Panc1 (cell line): ENCODE data around the gene AGBL4. TPM values are rescaled to one million over a fixed set of nuclear protein-coding genes. Genes with fewer than 3 reads are reported as not detected.

Experiments
- ATAC-seq: fragments of 200-7000 bp; cut with Tn5 transposase; 2 replicates; pipeline ENCODE4 v1.9.1; 2020; ENCODE audit warnings: mild to moderate bottlenecking, moderate library complexity
- BruUV-seq: library from RNA; stranded (reverse); fragments of 400-500 nt; replicated peaks from 2 replicates; lab custom pipeline; 2021; lab: Mats Ljungman, UMichigan
- CTCF ChIA-PET: fragments of 300-600 bp; sonication (Branson Sonifier 250); formaldehyde crosslinking; loops from one replicate; lab custom pipeline; 2022; ENCODE audit warnings: antibody characterized with exemption; lab: Charles Lee
- POLR2A ChIA-PET: fragments of 300-600 bp; sonication (Branson Sonifier 250); formaldehyde crosslinking; loops from one replicate; lab custom pipeline; 2022; ENCODE audit warnings: antibody characterized with exemption; lab: Charles Lee
- DNase-seq: peaks from one replicate; pipeline ENCODE4 v3.0.0-alpha.2; 2010; ENCODE audit warnings: low read depth, low spot score
- H3K27ac ChIP-seq: 2 replicates; pipeline ENCODE4 v1.5.1; 2011; ENCODE audit warnings: mild to moderate bottlenecking, low read length, inconsistent platforms
- H3K27me3 ChIP-seq: fragments of 200-500 bp; sonication (Bioruptor generic); 2 replicates; pipeline ENCODE4 v1.6.0; 2014; ENCODE audit warnings: low read length, inconsistent platforms; ENCODE audit not compliant: control insufficient read depth, insufficient read depth
- H3K36me3 ChIP-seq: fragments of 200-500 bp; sonication (Bioruptor generic); 2 replicates; pipeline ENCODE4 v1.5.1; 2014; ENCODE audit warnings: inconsistent platforms, mild to moderate bottlenecking, low read length, moderate library complexity; ENCODE audit not compliant: control insufficient read depth, insufficient read depth
- H3K4me1 ChIP-seq: 2 replicates; pipeline ENCODE4 v1.5.1; 2011; ENCODE audit warnings: inconsistent platforms, mild to moderate bottlenecking, low read length, moderate library complexity; ENCODE audit not compliant: control insufficient read depth, insufficient read depth
- H3K4me3 ChIP-seq, 2 experiments: 2 replicates each; pipeline ENCODE4 v1.5.1; 2011 to 2012; ENCODE audit warnings: low read depth in 2 of 2, low read length in 2 of 2, mild to moderate bottlenecking in 2 of 2, inconsistent platforms in 1 of 2, moderate library complexity in 1 of 2
- H3K9me3 ChIP-seq: fragments of 200-500 bp; sonication (Bioruptor generic); 2 replicates; pipeline ENCODE4 v1.5.1; 2014; ENCODE audit warnings: low read depth, mild to moderate bottlenecking, inconsistent platforms, low read length, moderate library complexity; ENCODE audit not compliant: control insufficient read depth, insufficient read depth
- CTCF ChIP-seq: fragments of 450-650 bp; IDR thresholded peaks from 2 replicates; pipeline ENCODE4 v1.5.1; 2017; ENCODE audit warnings: mild to moderate bottlenecking
- POLR2AphosphoS5 ChIP-seq: IDR thresholded peaks from 2 replicates; pipeline ENCODE4 v1.6.1; 2012; ENCODE audit warnings: mild to moderate bottlenecking, low read depth, low read length, moderate library complexity
- REST ChIP-seq, 2 experiments: IDR thresholded peaks; 2 replicates each; pipeline ENCODE4 v1.6.1; 2011 to 2012; ENCODE audit warnings: low read depth in 2 of 2, control low read depth in 1 of 2, low read length in 1 of 2, mild to moderate bottlenecking in 1 of 2, moderate library complexity in 1 of 2; ENCODE audit not compliant: insufficient read depth in 1 of 2
- SIN3A ChIP-seq: IDR thresholded peaks from 2 replicates; pipeline ENCODE4 v1.6.1; 2012; ENCODE audit warnings: low read depth, mild to moderate bottlenecking, low read length, moderate library complexity, borderline replicate concordance; ENCODE audit not compliant: insufficient read depth
- TCF7L2 ChIP-seq: IDR thresholded peaks from 2 replicates; pipeline ENCODE4 v1.6.1; 2011; ENCODE audit warnings: mild to moderate bottlenecking, low read depth, low read length, inconsistent platforms
- in situ Hi-C: cut with HindIII; loops from 2 replicates; pipeline ENCODE4 v1.10.0; 2016; ENCODE audit warnings: low sequenced_read_pairs, low pct_unique_long_range_greater_than_20kb
- intact Hi-C: fragments of 100-400 bp; cut with micrococcal nuclease; formaldehyde crosslinking; loops from one replicate; pipeline ENCODE4 v1.10.0; 2022; ENCODE audit not compliant: unreplicated experiment
- total RNA-seq: library from RNA; stranded (reverse); gene quantifications from one replicate; pipeline ENCODE4 v1.2.1, GENCODE V29; 2021; ENCODE audit not compliant: unreplicated experiment

AGBL4 gene
- total RNA-seq, 1 experiment from 2014 or later, result not detected

- ATAC-seq (no peak), DNase-seq (no peak)
- Histone ChIP-seq H3K36me3 (no peaks in the 10 kb centered on the region), H3K4me3 (no peak overlapping the region), H3K27ac (no peak overlapping the region), H3K4me1 (no peaks in the 10 kb centered on the region), H3K9me3 (no peaks in the 10 kb centered on the region), H3K27me3 (peaks cover 12% of the 10 kb centered on the region)
- no peak for TF ChIP-seq POLR2AphosphoS5
- CTCF ChIA-PET, result no interaction called here
- POLR2A ChIA-PET, result no interaction called here
- in situ Hi-C loops (no loop called here), intact Hi-C loops (no loop called here)
- no TSS peak for BruUV-seq
These were observed 1250.6 kb downstream of the AGBL4 start for GRCh38 chr1:48773133-48773532.

- ChIA-PET POLR2A (no interaction called here), CTCF (interaction anchor here (0.6 kb wide), 1 partner anchor 44 kb away, joined by 3 read pairs; no protein-coding TSS in a partner anchor)
- intact Hi-C loops (no loop called here), in situ Hi-C loops (no loop called here)
- TF ChIP-seq SIN3A (no peak), CTCF (no peak), REST (IDR thresholded peaks at IDR 0.05; ENCODE audit: insufficient read depth in 1 of 2, low read depth in 2 of 2, low read length in 1 of 2) (no peak), TCF7L2 (no peak), POLR2AphosphoS5 (no peak)
- DNase-seq (no peak), ATAC-seq (no peak)
- Histone ChIP-seq H3K9me3 (no peaks in the 10 kb centered on the region), H3K27ac (no peak overlapping the region), H3K4me1 (no peaks in the 10 kb centered on the region), H3K27me3 (peaks cover 12% of the 10 kb centered on the region), H3K4me3 (no peak overlapping the region), H3K36me3 (no peaks in the 10 kb centered on the region)
- no TSS peak for BruUV-seq
These were observed 1251.5 kb downstream of the AGBL4 start for GRCh38 chr1:48772211-48772610.

GRCh38 chr1:48771561-48771960, 1252.2 kb downstream of the AGBL4 start:
- no peak overlapping the region for H3K4me3 ChIP-seq
- BruUV-seq, result no TSS peak
- no peak overlapping the region for H3K27ac ChIP-seq
- no peaks in the 10 kb centered on the region for H3K4me1 ChIP-seq
- H3K36me3 ChIP-seq, result no peaks in the 10 kb centered on the region
- peaks cover 12% of the 10 kb centered on the region for H3K27me3 ChIP-seq
- ChIA-PET POLR2A (no interaction called here), CTCF (no interaction called here)
- TF ChIP-seq CTCF, result no peak
- TF ChIP-seq POLR2AphosphoS5, result no peak
- DNase-seq, result no peak
- ATAC-seq, result no peak
- intact Hi-C loops (no loop called here), in situ Hi-C loops (no loop called here)
- H3K9me3 ChIP-seq, result no peaks in the 10 kb centered on the region
